Measurements from ENCODE around the gene TMEM208. TPM values are rescaled to one million over a fixed set of nuclear protein-coding genes. Genes with fewer than 3 reads are reported as not detected.

Gene TMEM208
- total RNA-seq, 4 donors from 2014 or later, result 33.0 to 45.4 (median 40.8) TPM

DNA sequence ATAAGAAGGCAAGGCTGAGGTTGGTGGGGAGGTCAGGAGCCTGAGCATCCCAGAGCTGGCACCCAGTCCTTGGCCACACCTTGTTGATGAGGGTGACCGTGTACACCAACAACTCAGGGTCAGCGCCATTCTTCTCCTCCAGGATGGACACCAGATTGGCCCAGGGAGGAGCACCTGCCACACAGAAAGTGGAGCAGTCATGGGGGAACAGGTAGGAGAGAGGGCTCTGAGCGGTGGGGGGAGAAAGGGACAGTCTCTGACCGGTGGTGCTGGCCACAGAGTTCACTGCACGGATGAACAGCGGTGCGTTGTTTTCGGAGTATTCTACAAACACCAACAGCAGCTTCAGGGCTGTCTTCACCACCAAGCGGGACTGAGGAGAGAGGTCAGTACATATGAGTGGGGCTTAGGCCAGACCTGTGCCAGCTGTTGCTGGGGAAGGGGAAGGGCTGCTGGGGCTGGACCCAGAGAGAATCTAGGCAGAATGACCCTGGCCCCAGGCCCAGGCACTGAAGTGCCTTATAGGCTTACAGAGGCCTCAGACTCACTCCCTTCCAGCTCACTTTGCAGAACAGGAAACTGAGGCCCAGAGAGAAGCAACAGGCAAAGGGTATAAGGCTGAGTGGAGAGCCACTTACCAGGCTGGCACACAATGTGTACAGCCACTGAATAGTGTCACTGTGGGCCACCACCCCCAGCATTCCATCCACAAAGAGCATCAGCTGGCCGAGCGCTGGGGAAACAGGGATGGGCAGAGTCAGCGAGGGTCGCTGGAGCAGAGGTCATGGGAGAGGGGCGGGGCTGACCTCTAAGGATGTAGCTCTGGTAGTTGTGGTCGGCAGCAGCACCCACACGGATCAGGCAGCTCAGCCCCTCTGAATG, 10.7 kb downstream of the TMEM208 start:
- ATAC-seq (ENCODE audit: low FRiP score) (no peak), DNase-seq (ENCODE audit: low spot score) (no peak)
- TF ChIP-seq, protein P1, sequence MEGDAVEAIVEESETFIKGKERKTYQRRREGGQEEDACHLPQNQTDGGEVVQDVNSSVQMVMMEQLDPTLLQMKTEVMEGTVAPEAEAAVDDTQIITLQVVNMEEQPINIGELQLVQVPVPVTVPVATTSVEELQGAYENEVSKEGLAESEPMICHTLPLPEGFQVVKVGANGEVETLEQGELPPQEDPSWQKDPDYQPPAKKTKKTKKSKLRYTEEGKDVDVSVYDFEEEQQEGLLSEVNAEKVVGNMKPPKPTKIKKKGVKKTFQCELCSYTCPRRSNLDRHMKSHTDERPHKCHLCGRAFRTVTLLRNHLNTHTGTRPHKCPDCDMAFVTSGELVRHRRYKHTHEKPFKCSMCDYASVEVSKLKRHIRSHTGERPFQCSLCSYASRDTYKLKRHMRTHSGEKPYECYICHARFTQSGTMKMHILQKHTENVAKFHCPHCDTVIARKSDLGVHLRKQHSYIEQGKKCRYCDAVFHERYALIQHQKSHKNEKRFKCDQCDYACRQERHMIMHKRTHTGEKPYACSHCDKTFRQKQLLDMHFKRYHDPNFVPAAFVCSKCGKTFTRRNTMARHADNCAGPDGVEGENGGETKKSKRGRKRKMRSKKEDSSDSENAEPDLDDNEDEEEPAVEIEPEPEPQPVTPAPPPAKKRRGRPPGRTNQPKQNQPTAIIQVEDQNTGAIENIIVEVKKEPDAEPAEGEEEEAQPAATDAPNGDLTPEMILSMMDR (IDR thresholded peaks at IDR 0.05), result no peak

DNA sequence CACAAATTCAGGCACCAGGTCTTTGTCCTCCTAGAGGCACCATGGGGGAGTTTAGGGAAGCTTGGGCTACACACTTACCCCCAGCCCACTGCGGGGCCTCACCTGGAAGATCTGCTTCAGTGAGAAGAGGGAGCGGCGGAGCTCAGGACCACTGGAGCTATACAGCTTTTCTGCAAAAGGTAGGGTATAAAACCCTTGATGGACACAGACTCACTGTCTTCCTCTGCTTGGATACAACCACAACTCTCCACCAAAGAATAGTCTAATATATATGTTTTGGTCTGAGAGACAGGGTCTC, 11.3 kb downstream of the TMEM208 start:
- no peak for DNase-seq (ENCODE audit: low spot score)
- no peak for ATAC-seq (ENCODE audit: low FRiP score)
- TF ChIP-seq, protein P1 (IDR thresholded peaks at IDR 0.05), result no peak

GRCh38 chr16:67238806-67239470, 12.0 kb downstream of the TMEM208 start:
- ATAC-seq (ENCODE audit: low FRiP score) (no peak), DNase-seq (ENCODE audit: low spot score) (no peak)
- TF ChIP-seq, protein P1 (IDR thresholded peaks at IDR 0.05), result no peak

DNA sequence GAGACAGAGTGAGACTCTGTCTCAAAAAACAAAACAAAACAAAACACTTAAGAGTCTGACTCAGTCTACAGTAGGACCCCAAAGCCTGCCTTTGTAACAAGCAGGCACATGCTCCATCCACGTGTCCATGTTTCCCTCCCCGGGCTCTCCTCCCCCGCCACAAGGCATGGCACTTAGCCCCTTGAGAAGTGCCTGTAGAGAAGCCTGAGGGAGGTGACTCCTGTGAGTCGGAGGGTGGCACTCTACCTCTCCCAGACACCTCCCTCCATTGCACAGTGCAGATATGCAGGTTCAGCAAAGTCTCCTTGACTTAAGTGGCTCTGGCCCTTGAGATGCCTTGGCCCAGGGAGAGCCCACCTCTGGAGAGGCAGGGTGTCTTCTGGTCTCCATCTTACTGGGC, 13.6 kb downstream of the TMEM208 start:
- TF ChIP-seq, protein P1 (IDR thresholded peaks at IDR 0.05), result no peak
- DNase-seq (ENCODE audit: low spot score) (no peak), ATAC-seq (ENCODE audit: low FRiP score) (no peak)

- TF ChIP-seq, protein P1 (IDR thresholded peaks at IDR 0.05), result no peak
- peak; percentile 74 for ATAC-seq (ENCODE audit: low FRiP score)
- DNase-seq (ENCODE audit: low spot score), result no peak
Measured at GRCh38 chr16:67241008-67241900, 14.3 kb downstream of the TMEM208 start.

GRCh38 chr16:67242138-67242730, 15.3 kb downstream of the TMEM208 start:
- TF ChIP-seq, protein P1 (IDR thresholded peaks at IDR 0.05), result no peak
- DNase-seq (ENCODE audit: low spot score), result no peak
- no peak for ATAC-seq (ENCODE audit: low FRiP score)

Data from omental fat pad (tissue), 4 donors.